ENCODE measurements around the gene OR4D2.

The OR4D2 gene

DNA sequence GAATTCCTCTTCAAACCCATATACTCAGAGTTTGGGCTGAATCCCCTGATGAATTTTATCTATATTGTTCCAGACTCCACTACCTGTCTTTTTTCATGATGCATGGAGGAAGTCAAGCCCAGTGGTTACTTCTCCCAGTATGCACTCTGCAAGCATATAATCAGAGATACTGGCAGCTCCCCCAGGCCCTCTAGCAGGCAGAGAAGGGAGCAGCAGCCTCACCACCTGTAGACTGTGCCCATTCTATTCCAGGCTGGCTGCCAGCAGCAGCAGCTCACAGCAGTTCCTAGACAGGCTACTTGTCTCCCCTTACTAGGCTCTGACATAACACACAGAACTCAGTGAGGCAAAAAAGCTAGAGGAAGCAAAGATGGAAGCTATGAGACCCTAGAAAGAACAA, 48.9 kb downstream of the OR4D2 start:
- DNase-seq = no peak

DNA sequence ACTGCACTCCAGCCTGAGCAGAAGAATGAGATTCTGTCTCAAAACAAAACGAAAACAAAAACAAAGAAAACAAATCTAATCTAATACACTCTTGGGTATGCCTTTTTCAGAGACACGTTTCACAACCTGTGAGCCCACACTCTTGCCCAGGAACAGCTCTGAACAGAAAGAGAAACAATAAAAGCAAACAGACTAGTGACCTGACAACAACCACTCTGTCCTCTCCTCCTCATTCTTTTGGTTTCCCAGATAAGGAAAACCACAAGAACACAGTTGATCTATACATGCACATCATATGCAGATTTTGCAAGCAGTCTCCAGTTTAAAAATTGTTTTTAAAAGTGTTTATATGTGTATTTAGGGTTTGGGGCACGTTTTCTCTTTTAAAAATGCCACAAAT, 51.0 kb downstream of the OR4D2 start:
- no peak for DNase-seq

DNA sequence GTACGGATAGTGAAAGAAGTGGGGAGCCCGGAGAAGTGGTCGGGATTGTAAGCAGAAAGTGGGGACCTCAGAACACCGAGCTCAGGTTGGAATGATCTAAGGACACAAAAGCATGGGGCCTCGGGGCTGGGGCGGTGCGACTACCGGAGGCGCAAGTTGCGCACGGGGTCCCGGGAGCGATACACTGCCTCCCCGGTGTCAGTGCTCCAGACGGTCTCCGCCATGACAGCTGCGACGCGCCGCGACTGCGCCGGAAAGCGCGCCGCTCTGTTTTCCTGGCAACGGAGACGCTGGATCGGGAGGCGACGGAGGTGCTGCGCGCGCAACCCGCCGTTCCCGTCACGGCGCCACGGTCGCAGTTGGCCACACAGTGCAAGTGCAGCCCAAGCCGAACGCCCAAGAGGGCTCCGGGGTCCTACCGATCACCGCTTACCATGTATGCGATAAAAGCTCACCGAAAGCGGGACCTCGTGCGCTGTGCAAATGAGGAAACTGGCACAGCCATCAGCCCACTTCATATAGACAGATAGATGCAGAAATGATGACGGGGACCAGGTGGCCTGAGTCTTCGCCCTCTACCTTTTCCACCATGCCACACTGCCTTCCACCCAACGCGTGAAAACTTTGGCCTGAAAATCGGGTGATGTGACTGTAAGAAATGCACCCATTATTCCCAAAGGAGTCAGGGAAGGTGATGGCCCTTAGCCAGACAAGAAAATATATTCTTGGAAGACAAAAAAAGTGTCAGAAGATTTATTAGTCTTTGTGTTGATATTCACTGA, 52.4 kb downstream of the OR4D2 start, which contains the start of gene MKS1:
MKS1 (minus strand) TSS at position 249 of the 782 bp plus-strand sequence; CDS start at position 224, 25 bp downstream.
- DNase-seq = peak; percentile 85 to 95 (median 91)

DNA sequence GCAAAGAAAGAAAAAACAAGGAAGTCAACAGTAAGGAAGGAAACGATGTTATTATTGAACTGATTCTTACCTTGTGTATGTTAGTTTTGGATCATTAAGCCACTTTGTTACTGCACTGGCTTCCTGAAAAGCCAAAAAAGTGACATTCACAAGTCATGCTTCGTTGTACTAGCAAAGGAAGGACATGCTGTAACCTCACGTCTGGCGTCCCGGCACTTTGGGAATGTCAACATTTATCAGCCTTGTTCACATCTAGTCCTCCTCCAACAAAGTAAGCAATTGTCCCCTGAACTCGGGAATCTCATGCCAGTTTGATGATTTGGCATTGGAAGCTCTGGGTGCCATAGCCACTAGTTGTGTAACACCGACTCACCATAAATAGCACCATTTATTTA, 53.0 kb downstream of the OR4D2 start:
- no peak for DNase-seq

Data from T-helper 1 cell (primary cell).